Smooth muscle cell (in vitro differentiated cells): ENCODE results near the gene ZHX3. TPM values are rescaled to one million over a fixed set of nuclear protein-coding genes. Genes with fewer than 3 reads are reported as not detected.

ENCODE experiments used
- DNase-seq: peaks from one replicate; lab custom pipeline; 2025; ENCODE audit not compliant: unreplicated experiment; lab: John Stamatoyannopoulos, UW
- H2AFZ ChIP-seq: fragments of 200-600 bp; sonication (generic); 2 replicates; pipeline ENCODE4 v1.6.0; 2016; ENCODE audit warnings: antibody characterized with exemption, low read depth, mild to moderate bottlenecking
- H3F3A ChIP-seq: fragments of 200-600 bp; sonication (generic); 2 replicates; pipeline ENCODE4 v1.6.0; 2017; ENCODE audit warnings: antibody characterized with exemption, low read depth
- H3K27ac ChIP-seq: fragments of 200-600 bp; sonication (generic); 2 replicates; pipeline ENCODE4 v1.5.1; 2016; ENCODE audit warnings: low read depth, mild to moderate bottlenecking
- H3K27me3 ChIP-seq: fragments of 200-600 bp; sonication (generic); 2 replicates; pipeline ENCODE4 v1.6.1; 2016; ENCODE audit warnings: low read depth, mild to moderate bottlenecking
- H3K36me3 ChIP-seq: fragments of 200-600 bp; sonication (generic); 2 replicates; pipeline ENCODE4 v1.5.1; 2016; ENCODE audit warnings: low read depth
- H3K4me1 ChIP-seq: fragments of 200-600 bp; sonication (generic); 2 replicates; pipeline ENCODE4 v1.5.1; 2016; ENCODE audit warnings: low read depth
- H3K4me2 ChIP-seq: fragments of 200-600 bp; sonication (generic); 2 replicates; pipeline ENCODE4 v1.6.0; 2016; ENCODE audit warnings: mild to moderate bottlenecking
- H3K4me3 ChIP-seq: fragments of 200-600 bp; sonication (generic); 2 replicates; pipeline ENCODE4 v1.5.1; 2016; ENCODE audit warnings: mild to moderate bottlenecking
- H3K79me2 ChIP-seq: fragments of 200-600 bp; sonication (generic); 2 replicates; pipeline ENCODE4 v1.6.0; 2016; ENCODE audit warnings: low read depth, mild to moderate bottlenecking
- H3K9ac ChIP-seq: fragments of 200-600 bp; sonication (generic); 2 replicates; pipeline ENCODE4 v1.6.0; 2016; ENCODE audit warnings: low read depth
- H3K9me3 ChIP-seq: fragments of 200-600 bp; sonication (generic); replicated peaks from 2 replicates; pipeline ENCODE4 v1.5.1; 2016; ENCODE audit warnings: low read depth
- H4K20me1 ChIP-seq: fragments of 200-600 bp; sonication (generic); 2 replicates; pipeline ENCODE4 v1.6.0; 2016; ENCODE audit warnings: low read depth
- WGBS: methylation state at CpG from one replicate; pipeline ENCODE4 v1.1.7; 2016; ENCODE audit warnings: low lambda C conversion rate; 5-methylcytosine and 5-hydroxymethylcytosine counted together
- polyA plus RNA-seq: library from polyadenylated mRNA; unstranded; fragments of >200 nt; fragmentation: Nextera tagmentation; extraction: Ambion mirVana; gene quantifications from 2 replicates; pipeline ENCODE4 v1.2.1, GENCODE V29; 2016
- total RNA-seq: library from RNA; depleted of rRNA; stranded (reverse); fragments of >200 nt; gene quantifications from 2 replicates; pipeline ENCODE4 v1.2.3, GENCODE V29; 2014
- TF ChIP-seq, protein P1 (sequence below): fragments of 200-600 bp; sonication (generic); IDR thresholded peaks from 2 replicates; pipeline ENCODE4 v1.5.1; 2017; ENCODE audit warnings: borderline replicate concordance, mild to moderate bottlenecking, antibody characterized with exemption; ENCODE audit not compliant: insufficient read depth, poor library complexity, severe bottlenecking

Gene ZHX3
- total and polyA plus RNA-seq, 2 experiments from 2014 or later: 10.1 to 17.1 TPM

- no peak for DNase-seq
- Histone ChIP-seq H3F3A (no peaks in the 10 kb centered on the region), H2AFZ (no peak overlapping the region), H4K20me1 (peaks cover 3% of the 10 kb centered on the region), H3K36me3 (no peaks in the 10 kb centered on the region), H3K9ac (no peak overlapping the region), H3K9me3 (no peaks in the 10 kb centered on the region), H3K27me3 (no peaks in the 10 kb centered on the region), H3K4me2 (no peak overlapping the region), H3K4me3 (no peak overlapping the region), H3K4me1 (no peaks in the 10 kb centered on the region), H3K79me2 (no peaks in the 10 kb centered on the region), H3K27ac (no peak overlapping the region)
- TF ChIP-seq, protein P1, sequence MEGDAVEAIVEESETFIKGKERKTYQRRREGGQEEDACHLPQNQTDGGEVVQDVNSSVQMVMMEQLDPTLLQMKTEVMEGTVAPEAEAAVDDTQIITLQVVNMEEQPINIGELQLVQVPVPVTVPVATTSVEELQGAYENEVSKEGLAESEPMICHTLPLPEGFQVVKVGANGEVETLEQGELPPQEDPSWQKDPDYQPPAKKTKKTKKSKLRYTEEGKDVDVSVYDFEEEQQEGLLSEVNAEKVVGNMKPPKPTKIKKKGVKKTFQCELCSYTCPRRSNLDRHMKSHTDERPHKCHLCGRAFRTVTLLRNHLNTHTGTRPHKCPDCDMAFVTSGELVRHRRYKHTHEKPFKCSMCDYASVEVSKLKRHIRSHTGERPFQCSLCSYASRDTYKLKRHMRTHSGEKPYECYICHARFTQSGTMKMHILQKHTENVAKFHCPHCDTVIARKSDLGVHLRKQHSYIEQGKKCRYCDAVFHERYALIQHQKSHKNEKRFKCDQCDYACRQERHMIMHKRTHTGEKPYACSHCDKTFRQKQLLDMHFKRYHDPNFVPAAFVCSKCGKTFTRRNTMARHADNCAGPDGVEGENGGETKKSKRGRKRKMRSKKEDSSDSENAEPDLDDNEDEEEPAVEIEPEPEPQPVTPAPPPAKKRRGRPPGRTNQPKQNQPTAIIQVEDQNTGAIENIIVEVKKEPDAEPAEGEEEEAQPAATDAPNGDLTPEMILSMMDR: no peak
- 93% methylated on average over 11 of the region's 11 CpGs for WGBS
Observed at GRCh38 chr20:41205313-41205712, 112.2 kb downstream of the ZHX3 start.

- H3K4me1 ChIP-seq: no peaks in the 10 kb centered on the region
- no peak overlapping the region for H3K4me3 ChIP-seq
- TF ChIP-seq, protein P1: no peak
- H3K27me3 ChIP-seq: no peaks in the 10 kb centered on the region
- H3F3A ChIP-seq: no peaks in the 10 kb centered on the region
- no peaks in the 10 kb centered on the region for H3K79me2 ChIP-seq
- H2AFZ ChIP-seq: no peak overlapping the region
- H3K27ac ChIP-seq: no peak overlapping the region
- H3K36me3 ChIP-seq: no peaks in the 10 kb centered on the region
- DNase-seq: no peak
- no peak overlapping the region for H3K9ac ChIP-seq
- H3K4me2 ChIP-seq: no peak overlapping the region
- H4K20me1 ChIP-seq: peaks cover 3% of the 10 kb centered on the region
- no peaks in the 10 kb centered on the region for H3K9me3 ChIP-seq
- 94% methylated on average over 8 of the region's 8 CpGs for WGBS
Observed at GRCh38 chr20:41204304-41205265, 112.9 kb downstream of the ZHX3 start.

DNA sequence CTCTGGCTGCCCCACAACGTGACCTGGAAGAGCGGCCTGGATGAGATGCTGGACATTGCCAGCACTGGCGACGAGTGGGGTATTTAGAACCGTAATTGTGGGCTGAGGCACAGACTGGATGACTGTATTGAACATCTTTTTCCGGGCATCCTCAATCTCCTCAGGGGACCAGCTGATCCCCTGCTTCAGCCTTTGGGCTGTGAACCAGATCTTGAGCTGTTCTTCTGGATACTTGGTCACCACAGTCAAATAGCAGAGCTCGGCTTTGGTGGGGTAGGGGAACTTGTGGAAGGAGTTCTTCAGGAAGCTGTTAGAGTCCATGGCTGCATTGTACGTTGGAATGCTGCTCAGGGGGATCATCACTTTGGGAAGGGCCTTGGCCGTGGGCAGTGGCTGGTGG lies 113.9 kb downstream of the ZHX3 start:
- DNase-seq: no peak
- H3K36me3 ChIP-seq: peaks cover 7% of the 10 kb centered on the region
- no peaks in the 10 kb centered on the region for H3K27me3 ChIP-seq
- no peaks in the 10 kb centered on the region for H3K4me1 ChIP-seq
- no peaks in the 10 kb centered on the region for H3K79me2 ChIP-seq
- H3F3A ChIP-seq: no peaks in the 10 kb centered on the region
- no peak overlapping the region for H3K4me2 ChIP-seq
- H3K9ac ChIP-seq: no peak overlapping the region
- WGBS: 93% methylated on average over 9 of the region's 9 CpGs
- H2AFZ ChIP-seq: no peak overlapping the region
- peaks cover 7% of the 10 kb centered on the region for H3K9me3 ChIP-seq
- H4K20me1 ChIP-seq: peaks cover 3% of the 10 kb centered on the region
- TF ChIP-seq, protein P1: no peak
- H3K27ac ChIP-seq: no peak overlapping the region
- no peak overlapping the region for H3K4me3 ChIP-seq
